Fibroblast of pulmonary artery (primary cell): ENCODE measurements around the gene SORCS2.

Experiments used
- DNase-seq: peaks from one replicate; pipeline ENCODE4 v3.0.0-alpha.2; 2010; ENCODE audit warnings: low read depth
- H3K4me3 ChIP-seq: replicated peaks from 2 replicates; pipeline ENCODE4 v1.5.1; 2011; ENCODE audit warnings: low read depth, mild to moderate bottlenecking, control low read depth, low read length, moderate library complexity
- CTCF ChIP-seq: IDR thresholded peaks from 2 replicates; pipeline ENCODE4 v1.5.1; 2011; ENCODE audit warnings: mild to moderate bottlenecking, control low read depth, low read length, inconsistent platforms; ENCODE audit errors: missing control alignments

SORCS2 gene

GRCh38 chr4:7311205-7311604, 118.9 kb downstream of the SORCS2 start:
- no peak for DNase-seq
- TF ChIP-seq CTCF = no peak
- H3K4me3 ChIP-seq = no peak overlapping the region

GRCh38 chr4:7312691-7313090, 120.4 kb downstream of the SORCS2 start:
- no peak overlapping the region for H3K4me3 ChIP-seq
- TF ChIP-seq CTCF = no peak
- DNase-seq = no peak

GRCh38 chr4:7313347-7313811, 121.0 kb downstream of the SORCS2 start:
- no peak overlapping the region for H3K4me3 ChIP-seq
- DNase-seq = no peak

GRCh38 chr4:7313991-7314390, 121.7 kb downstream of the SORCS2 start:
- no peak overlapping the region for H3K4me3 ChIP-seq
- no peak for TF ChIP-seq CTCF
- no peak for DNase-seq

More at GRCh38 chr4:7313347-7313811, 121.0 kb downstream of the SORCS2 start:
- no peak for TF ChIP-seq CTCF

- no peak overlapping the region for H3K4me3 ChIP-seq
- TF ChIP-seq CTCF = no peak
- no peak for DNase-seq
These were observed 122.9 kb downstream of the SORCS2 start for GRCh38 chr4:7315286-7315685.

- no peak for TF ChIP-seq CTCF
- H3K4me3 ChIP-seq = no peak overlapping the region
- no peak for DNase-seq
These were observed 123.6 kb downstream of the SORCS2 start for GRCh38 chr4:7315935-7316334.

GRCh38 chr4:7319024-7319423, 126.7 kb downstream of the SORCS2 start:
- no peak for TF ChIP-seq CTCF
- DNase-seq = no peak
- H3K4me3 ChIP-seq = no peak overlapping the region
